ENCODE measurements around the gene RUFY1.
A peak's percentile ranks its signal among the peaks of the same experiment; 100 is the strongest.
"Not testable (repeated sequence)": the region's sequence is repeated elsewhere in the genome, so short reads cannot be mapped to it uniquely, and the experiment has no call there.

RUFY1 gene, protein sequence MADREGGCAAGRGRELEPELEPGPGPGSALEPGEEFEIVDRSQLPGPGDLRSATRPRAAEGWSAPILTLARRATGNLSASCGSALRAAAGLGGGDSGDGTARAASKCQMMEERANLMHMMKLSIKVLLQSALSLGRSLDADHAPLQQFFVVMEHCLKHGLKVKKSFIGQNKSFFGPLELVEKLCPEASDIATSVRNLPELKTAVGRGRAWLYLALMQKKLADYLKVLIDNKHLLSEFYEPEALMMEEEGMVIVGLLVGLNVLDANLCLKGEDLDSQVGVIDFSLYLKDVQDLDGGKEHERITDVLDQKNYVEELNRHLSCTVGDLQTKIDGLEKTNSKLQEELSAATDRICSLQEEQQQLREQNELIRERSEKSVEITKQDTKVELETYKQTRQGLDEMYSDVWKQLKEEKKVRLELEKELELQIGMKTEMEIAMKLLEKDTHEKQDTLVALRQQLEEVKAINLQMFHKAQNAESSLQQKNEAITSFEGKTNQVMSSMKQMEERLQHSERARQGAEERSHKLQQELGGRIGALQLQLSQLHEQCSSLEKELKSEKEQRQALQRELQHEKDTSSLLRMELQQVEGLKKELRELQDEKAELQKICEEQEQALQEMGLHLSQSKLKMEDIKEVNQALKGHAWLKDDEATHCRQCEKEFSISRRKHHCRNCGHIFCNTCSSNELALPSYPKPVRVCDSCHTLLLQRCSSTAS

DNA sequence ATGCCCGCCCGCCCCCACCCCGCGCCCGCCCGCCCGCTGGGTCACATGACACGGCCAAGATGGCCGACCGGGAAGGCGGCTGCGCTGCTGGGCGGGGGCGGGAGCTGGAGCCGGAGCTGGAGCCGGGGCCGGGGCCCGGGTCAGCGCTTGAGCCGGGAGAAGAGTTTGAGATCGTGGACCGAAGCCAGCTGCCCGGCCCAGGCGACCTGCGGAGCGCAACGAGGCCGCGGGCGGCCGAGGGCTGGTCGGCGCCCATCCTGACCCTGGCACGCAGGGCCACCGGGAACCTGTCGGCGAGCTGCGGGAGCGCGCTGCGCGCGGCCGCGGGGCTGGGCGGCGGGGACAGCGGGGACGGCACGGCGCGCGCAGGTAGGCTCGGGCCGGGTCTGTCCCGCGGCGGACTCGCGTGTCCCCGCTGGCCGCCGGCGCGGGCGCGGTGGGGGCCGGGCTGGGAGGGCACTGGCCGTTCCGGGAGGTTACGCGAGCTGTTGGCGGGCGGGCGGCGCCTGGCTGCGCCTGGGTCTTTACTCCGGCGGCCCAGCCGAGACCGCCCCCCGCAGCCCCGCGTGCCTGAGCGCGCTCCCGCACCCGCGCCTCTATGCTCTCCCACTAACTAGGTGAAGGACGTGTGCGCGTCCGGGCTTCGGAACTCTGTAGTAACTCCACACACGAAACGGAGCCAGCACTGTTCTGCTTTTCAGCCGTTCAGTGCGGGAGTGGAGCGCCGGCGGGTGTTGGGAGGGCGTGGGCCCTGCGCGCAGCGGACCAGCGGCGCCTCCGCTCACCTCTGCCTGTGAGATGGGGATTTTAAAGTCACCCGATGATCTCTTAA, at the start of gene RUFY1:
Gene RUFY1, plus strand, starts transcription at position 44 of the 832 bp plus-strand sequence. Its CDS starts 16 bp downstream, at position 60.
- DNase-seq: peak; percentile 85

DNA sequence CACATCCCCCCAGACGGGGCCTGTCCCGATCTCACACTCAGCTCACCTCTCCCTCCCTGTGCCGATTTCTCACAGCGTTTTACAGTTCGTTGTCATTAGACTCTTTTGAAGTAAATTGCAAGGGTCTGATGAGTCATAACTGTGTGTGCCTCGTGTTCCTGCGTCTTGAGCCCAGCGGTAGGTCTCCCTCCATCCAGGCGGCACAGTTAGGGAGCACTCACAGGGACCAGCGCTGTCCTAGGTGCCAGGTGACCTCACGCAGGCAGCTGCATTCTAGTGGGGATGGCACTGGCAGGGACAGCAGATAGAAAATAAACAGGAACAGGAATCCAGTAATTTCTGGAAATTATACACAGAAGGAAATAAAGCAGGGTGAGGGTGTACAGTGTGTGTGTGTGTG, 48.4 kb upstream of the RUFY1 start:
- not testable (repeated sequence) for DNase-seq

DNA sequence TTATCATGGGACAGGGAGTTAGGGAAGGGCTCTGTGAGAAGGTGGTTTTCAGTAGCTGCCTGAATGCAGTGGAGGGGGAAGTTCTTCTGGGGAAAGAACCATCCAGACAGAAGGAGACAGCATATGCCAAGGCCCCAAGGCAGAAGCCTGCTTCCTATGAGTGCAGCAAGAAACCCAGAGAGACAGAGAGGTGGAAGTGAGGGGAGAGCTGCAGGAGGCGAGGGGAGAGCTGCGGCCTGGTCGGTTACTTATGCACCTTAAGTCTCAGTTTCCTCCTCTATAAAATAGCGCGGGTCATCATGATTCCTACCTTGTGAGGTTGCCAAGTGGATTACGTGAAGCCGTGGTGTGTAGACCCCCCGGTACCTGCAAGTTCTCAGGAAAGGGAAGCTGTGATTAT, 47.9 kb upstream of the RUFY1 start:
- not testable (repeated sequence) for DNase-seq

DNA sequence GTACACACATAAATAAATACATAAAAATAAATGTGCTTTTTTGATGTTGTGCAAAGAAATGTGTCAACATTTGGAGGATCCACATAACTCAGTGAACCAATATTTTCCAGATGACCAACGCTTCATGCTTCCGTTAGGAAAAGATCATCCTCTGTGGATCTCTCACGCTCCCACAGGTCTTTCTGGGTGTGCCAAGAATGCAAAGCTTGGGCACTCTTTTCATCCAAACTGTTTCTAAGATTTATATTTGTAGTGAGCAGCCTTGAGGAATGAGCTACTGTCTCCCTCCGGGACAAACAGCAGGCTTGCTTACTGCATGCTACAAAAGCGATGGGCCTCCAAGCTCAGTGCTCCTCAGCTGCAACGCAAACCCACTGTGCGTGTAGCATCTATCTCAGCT, 46.2 kb upstream of the RUFY1 start:
- DNase-seq: no peak

DNA sequence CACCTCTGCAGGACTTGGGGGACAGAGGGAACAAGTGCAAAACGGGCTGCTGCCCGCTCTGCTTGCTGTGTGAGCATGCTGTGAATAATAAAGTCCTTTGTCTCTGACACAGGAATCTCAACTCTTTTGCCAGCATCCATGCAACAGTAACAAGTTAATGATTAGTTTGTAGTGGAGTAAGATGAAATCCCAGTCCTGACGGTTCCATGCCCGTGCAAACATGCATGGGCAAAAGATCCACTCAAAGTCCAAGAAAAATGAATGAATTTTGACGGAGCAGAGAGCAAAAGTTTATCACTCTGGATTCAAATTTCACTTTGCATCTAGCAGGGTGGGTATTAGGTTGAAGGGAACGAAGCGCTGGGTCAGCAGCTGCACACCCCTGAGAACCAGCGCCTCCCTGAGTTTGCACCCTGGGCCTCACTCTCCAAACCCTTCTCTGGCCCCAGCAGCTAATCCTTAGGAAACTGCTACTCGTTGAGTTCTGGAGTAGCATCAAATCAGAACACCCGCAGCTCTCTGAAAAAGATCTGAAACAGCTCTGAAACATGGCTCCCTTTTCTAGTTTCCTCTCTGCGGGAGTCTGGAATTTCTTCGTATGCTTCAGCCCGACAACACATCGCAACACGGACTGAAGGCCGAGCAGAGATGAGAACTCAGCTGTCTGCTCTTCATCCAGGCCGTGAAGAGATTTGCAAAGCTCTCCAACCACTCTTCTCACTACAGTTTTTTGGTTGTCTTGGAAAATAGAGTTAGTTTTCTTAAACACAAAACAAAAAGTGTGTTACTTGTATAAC, 45.6 kb upstream of the RUFY1 start:
- DNase-seq: no peak

DNA sequence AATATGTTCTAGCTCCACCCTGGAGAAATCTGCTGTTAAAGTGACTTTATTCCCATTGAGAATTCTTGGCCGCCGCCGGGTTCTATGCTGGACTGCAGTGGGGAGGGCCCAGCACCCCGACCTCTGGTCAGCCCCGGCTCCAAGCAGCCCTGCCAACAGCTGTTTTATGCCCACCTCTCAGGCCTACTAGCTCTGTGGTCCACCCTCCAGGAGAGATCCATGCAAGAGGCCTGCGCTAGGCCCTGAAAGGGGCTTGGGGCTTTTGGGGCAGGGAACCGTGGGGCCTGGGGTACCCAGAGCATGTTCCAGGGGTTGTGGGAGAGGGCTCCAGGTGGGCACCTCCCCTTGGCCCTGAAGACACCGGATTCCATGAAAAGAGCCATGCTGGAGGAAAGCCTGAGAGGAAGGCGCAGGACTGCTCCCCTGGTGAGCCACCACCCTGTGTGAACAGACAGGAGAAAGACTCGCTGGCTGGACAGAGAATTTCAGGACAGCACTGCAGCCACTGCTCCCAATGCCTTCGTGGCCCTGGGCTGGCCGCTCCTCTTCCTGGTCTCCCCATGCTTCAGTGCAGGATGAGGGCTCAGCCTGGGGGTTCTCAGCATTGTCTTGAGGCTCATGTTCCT, 44.6 kb upstream of the RUFY1 start:
- no peak for DNase-seq

DNA sequence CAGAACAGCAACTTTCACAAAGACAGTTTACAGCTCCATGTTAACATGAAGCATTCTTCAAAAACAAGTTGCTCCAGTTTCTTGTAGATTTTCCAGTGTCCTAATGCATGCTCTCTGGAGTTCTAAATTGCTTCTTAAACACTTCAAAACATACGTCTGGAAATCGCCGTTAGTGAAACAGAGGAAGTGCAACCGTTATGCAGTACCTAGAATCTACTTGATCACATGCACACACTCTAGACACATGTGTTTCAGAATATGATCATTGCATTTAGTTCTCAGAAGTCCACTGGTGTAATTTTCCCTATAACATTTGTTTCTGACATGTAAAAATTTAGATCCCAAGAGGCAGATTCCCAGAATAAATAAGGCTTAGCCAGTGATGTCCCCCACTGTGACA, 41.1 kb upstream of the RUFY1 start:
- no peak for DNase-seq

DNA sequence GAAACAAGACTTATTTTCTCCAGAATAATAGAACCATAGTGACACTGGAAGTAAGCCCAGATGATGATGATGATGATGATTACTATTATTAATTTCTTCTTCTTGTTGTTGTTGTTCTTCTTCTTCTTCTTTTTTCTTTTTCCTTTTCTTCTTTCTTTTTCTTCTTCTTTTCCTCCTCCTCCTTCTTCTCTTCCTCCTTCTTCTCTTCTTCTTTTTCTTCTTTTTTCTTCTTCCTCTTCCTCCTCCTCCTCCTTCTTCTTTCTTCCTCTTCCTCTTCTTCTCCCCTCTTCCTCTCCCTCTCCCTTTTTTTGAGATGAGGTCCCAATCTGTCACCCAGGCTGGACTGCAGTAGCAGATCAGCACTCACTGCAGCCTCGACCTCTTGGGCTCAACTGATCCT, 40.5 kb upstream of the RUFY1 start:
- DNase-seq: no peak

DNA sequence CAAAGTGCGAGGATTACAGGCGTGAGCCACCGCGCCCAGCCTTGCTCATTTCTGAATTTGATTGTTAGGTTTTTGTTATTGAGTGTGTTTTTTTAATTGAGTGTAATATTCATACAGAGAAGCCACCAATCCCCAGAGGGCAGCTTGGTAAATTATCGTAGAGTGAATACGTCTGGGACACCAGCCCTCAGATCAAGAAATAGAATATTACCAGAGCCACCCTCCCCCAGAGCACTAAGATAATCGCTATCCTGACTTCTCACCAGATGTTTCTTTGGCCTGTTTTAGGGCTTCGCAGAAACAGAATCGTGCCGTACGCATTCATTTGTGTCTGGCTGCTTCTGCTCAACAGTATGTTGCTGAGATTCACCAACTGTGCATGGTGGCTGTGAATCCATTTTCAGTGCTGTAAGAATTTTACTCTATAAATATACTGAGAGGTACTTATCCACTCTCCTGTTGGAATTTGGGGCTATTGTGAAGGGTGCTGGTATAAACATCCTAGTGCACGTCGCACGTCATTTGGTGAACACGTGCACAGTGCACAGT, 37.8 kb upstream of the RUFY1 start:
- DNase-seq: peak; percentile 13

DNA sequence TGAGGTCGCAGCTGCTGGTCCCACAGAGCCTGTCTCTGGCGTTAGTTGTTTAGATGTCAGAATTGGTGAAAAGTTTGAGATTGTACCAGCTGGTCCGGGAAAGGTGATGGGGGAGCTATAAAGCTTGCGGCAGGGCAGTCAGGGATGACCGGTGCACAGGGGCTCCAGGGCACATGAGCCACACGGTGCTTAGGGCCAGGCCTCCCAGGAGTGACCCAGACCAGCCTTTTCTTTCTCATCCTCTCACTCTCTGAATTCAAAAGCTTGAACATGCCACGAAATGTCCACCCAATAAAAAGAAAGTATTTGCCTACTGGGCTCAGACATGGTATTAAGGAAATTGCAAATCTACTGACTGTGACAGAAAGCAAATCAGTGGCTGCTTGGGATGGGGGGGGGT, 34.9 kb upstream of the RUFY1 start:
- not testable (repeated sequence) for DNase-seq

DNA sequence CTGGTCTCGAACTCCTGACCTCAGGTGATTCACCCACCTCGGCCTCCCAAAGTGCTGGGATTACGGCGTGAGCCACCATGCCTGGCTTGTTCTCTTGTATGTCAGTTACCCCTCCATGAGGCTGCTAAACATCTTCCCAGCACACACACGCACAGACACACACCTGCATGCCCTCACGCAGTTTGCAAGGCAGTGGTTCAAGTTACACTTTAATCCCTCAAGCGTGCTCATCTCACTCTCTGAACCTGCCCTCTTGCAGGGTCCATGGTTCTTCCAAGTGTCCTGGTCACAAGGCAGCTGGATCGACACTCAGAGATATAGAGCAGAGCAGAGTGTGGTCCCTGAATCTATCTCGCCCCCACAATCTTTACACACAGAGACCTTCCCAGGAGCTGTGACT, 34.1 kb upstream of the RUFY1 start:
- DNase-seq: no peak

DNA sequence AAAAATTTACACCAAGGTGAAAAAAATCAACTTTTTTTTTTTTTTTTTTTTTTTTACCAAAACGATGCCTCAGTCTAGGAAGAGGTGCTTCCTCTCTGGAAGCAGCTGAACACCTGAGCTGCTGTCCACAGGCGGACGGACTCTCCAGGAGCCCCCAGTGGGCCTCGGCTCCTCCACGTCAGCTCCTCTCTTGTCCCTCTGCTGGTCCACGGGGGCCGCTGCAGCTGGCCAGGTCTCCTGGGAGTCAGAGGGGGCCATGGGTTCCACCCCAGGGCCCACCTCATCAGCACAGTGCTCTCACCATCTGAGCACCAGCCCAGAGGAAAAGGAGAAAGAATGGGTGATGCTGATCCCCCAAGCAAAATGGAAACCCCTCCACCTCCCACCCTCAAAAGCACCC, 32.6 kb upstream of the RUFY1 start:
- DNase-seq: not testable (repeated sequence)

DNA sequence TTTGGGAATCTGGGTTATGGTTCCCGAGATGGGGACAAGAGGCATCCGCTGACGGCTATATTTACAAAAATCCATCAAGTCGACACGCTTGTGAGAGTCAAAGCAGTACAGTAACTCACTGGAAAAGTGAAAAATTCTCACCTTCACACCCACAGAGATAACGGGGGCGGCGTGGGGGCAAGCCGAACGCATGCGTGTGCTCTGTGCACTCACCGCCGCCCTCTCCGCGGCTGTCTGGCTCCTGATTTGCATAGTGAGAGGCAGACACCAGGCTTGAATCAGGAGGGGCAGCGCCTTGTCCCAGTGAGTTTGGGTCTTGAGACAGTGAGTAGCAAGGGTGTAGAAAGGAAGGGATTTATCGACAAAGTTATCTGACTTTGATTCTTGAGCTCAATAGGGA, 32.0 kb upstream of the RUFY1 start:
- not testable (repeated sequence) for DNase-seq

DNA sequence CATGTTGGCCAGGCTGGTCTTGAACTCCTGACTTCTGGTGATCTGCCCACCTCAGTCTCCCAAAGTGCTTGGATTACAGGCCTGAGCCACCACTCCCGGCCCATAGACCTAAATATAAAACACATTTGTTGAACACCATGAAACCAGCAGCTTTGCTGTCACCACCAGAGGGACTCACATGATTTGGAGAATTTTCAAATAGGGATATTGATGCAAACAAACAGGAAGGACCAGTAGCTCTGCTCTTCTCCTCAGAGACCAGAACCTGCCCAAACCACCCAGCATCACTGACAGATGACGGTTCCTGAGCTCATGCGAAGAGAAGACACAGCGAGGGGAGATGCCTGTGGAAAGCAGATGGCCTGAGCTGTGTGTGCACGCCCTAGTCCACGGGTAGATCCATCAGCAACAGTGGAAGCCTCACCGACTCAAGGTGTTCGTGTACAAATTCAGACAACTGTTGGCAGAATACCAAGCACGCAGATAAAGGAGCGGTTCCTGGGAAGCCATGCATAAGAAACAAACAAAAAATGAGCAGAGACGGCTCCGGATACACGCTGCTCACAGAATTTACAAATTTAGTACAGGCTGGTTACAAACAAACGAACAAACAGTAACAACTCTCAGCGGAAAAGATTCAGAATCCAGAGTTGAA, 30.8 kb upstream of the RUFY1 start:
- DNase-seq: not testable (repeated sequence)

DNA sequence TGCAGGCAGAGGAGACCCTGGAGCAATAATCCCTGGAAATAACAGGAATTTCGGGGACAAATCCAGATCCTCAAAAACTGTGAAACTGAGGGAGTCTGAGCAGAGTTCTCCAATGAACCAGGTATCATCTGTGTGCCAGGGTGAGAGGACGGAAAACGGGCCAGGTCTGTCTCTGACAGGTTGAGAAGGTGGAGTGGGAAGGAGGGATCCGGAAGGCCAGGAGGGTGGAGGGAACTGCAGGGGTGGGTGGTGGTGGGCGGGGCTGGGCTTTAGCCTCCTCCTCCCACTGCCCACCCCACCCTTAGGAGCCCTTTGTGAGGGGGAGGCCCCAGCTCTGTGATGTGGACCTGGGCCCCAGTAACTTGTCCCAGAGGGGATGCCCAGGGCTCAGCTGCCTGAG, 28.2 kb upstream of the RUFY1 start:
- not testable (repeated sequence) for DNase-seq

DNA sequence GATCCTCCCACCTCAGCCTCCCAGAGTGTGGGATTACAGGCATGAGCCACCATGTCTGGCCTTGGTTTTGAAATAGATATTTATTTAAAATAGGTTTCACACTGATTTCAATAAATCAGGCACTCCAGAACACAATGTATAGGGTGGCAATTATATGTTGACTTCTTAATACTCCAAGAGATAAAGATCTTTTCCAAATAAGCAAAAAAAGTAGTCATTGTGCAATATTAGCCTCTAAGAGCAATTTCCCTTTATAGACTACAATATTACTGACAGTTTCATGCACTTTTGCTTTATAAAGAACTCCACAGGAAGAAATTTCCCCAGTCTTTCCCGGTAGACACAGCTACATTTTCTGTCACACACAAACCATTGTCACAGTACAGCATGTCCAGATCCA, 23.4 kb upstream of the RUFY1 start:
- no peak for DNase-seq

DNA sequence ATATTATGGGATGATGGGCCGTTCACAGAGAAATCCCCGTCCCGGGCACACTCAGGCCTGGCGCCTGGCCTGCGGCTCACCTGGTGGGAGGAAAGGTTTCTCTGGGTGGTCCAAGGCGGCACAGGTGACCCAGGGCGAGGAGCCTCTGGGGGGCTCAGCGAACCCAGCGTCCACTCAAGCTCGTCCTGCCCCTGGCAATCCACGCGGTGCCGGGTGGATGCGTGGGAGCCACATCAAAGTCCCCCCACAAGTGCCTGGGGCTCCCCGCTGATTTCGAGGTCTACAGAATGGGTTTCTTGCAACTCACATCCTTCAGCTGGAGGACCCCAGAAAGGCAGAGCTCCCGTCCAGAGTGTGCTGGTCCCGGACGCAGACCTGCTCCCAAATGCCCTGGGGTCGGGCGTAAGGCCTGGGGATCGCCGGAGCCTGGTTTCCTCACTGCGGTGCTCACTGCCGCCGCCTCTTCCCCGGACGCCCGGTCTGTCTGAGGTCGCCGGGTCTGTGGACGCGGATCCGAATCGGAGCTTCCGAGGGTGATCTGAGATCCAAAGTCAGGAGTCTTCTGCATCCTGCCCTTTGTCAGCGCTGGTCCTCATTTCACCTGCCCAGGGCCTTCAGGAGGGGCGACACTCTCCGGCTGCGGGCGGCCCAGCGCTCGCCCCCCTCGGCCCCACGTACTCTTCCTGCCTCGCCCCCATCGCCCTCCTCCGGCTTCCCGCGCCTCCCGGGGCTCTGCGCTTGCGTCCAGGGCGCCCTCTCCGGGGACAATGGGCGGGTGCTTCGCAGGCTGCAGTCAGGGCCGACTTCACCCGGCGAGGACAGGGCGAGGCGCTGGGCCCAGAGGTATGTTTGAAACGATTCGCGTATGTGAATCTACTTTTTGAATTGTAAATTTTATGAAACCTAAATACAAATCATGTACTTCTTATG, 20.0 kb upstream of the RUFY1 start:
- peak; percentile 88 for DNase-seq

DNA sequence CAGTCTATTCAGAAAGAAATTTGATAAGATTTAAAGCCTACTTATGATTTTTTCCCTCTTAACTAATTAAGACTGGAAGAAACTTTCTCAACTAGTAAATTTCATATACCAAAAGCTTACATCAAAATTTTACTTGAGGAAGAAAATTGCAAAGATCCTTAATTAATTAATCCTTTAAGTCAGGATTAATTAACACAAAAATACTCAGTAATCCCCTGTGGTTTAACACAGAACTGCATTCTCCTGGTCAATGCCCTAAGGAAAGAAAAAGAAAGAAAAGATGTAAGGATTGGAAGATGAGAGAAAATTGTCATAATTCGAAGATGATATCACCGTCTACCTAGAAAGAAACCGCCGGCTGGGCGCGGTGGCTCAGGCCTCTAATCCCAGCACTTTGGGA, 17.3 kb upstream of the RUFY1 start:
- DNase-seq: no peak

DNA sequence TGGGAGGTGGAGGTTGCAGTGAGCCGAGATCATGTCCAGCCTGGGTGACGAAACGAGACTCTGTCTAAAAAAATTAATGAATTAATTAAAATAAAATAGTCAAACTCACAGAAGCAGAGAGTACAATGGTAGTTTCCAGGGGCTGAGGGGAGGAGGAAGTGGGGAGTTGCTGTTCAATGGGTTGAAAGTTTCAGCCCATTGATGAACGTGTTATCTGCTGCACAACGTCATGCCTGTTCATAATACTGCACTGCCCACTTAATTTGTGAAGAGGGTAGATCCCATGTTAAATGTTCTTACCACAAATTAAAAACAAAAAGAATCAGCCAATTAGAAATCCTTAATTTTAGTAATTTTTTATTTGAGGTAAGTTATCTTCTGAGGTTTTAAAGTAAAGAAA, 16.4 kb upstream of the RUFY1 start:
- DNase-seq: no peak

DNA sequence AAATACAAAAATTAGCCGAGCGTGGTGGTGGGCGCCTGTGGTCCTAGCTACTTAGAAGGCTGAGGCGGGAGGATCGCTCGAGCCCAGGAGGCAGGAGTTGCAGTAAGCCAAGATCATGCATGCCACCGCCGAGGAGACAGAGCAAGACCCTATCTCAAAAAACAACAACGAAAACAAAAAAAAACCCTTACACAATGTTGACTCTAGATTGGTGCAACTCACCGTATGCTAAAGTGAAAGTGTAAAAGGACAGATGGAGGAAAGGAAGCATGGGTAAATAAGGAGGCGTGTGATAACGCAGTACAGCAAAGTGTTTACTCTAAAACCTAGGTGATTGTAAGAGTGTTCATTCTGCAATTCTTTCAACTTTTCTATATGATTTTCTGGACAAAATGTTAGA, 15.9 kb upstream of the RUFY1 start:
- no peak for DNase-seq

Measured in islet precursor cell (in vitro differentiated cells).